H1 (cell line): Measurements from ENCODE around the gene HINT1. TPM values are rescaled to one million over a fixed set of nuclear protein-coding genes. Genes with fewer than 3 reads are reported as not detected.

Experiments
- BCL11A ChIP-seq, 2 experiments: IDR thresholded peaks; one replicate each; pipeline ENCODE4 v1.6.1; 2011; ENCODE audit warnings: low read depth in 2 of 2, low read length in 2 of 2, mild to moderate bottlenecking in 2 of 2
- polyA plus RNA-seq, 7 experiments: library from polyadenylated mRNA; depleted of rRNA in 3 of 7; stranded (reverse) in 5 of 7; unstranded in 2 of 7; fragments of >200 nt in 5 of 7; fragments of 200-250 nt in 2 of 7; gene quantifications; 1 replicate in 5 of 7; 2 replicates in 1 of 7; 4 replicates in 1 of 7; pipeline versions ENCODE4 v1.2.1 to v1.2.3, GENCODE V29; 2011 to 2013; ENCODE audit warnings: missing spikeins in 2 of 7, mixed read lengths in 2 of 7
- total RNA-seq: library from RNA; stranded (reverse); fragmentation: NEBNext Ultra II Directional; extraction: Animal tissue kit (Norgen Biotek cat#: 25700); gene quantifications from 2 replicates; pipeline ENCODE4 v1.2.1, GENCODE V29; 2021

Gene HINT1
- total and polyA plus RNA-seq, 2 of the 8 experiments (the other 6 are each of a cell fraction or from before 2014, with no cell fraction given): 230 to 479 TPM

DNA sequence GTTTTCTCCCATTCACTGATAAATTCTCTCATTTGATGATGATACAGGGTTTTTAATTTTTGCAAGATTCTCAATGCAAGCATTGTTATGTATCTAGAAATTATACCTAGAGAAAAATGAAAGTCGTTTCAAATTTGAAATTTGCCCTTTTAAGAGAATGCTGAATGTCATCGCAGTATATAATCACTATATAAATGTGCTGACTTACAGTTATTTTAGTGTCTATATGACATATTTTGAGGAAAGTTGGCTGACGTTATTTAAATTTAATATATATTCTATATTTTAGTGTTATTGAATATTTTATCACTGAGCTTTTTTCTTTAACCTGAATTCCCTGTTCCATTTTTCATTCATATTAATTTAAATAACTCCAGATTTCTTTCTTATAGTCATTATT is 35.5 kb upstream of the HINT1 start (continued):
- TF ChIP-seq BCL11A (IDR thresholded peaks at IDR 0.05; ENCODE audit: low read depth in 2 of 2, low read length in 2 of 2): no peak
